OCI-LY1 (cell line): ENCODE measurements around the gene POLQ.
"Not testable (repeated sequence)": the region's sequence is repeated elsewhere in the genome, so short reads cannot be mapped to it uniquely, and the experiment has no call there.

ENCODE experiments used
- H2AFZ ChIP-seq: fragments of 200-600 bp; sonication (generic), shearing (Covaris generic); 2 replicates; pipeline ENCODE4 v1.6.0; 2014; ENCODE audit warnings: antibody characterized with exemption, mild to moderate bottlenecking, low read length
- H3F3A ChIP-seq: fragments of 200-600 bp; sonication (generic), shearing (Covaris generic); 2 replicates; pipeline ENCODE4 v1.6.0; 2014; ENCODE audit warnings: mild to moderate bottlenecking, antibody characterized with exemption, low read length, moderate library complexity; ENCODE audit not compliant: insufficient read depth
- H3K27ac ChIP-seq: fragments of 200-600 bp; sonication (generic); 2 replicates; pipeline ENCODE4 v1.5.1; 2014; ENCODE audit warnings: low read length, mixed run types, mild to moderate bottlenecking, low read depth; ENCODE audit not compliant: poor library complexity, severe bottlenecking
- H3K27me3 ChIP-seq: fragments of 200-600 bp; sonication (generic); 2 replicates; pipeline ENCODE4 v1.6.0; 2014; ENCODE audit warnings: antibody characterized with exemption, mild to moderate bottlenecking, low read length, moderate library complexity; ENCODE audit not compliant: insufficient read depth
- H3K36me3 ChIP-seq: fragments of 200-600 bp; sonication (generic); 2 replicates; pipeline ENCODE4 v1.6.1; 2014; ENCODE audit warnings: mild to moderate bottlenecking, antibody characterized with exemption, low read length, moderate library complexity, mixed read lengths; ENCODE audit not compliant: insufficient read depth
- H3K4me1 ChIP-seq: fragments of 200-600 bp; sonication (generic); 2 replicates; pipeline ENCODE4 v1.5.1; 2014; ENCODE audit warnings: mild to moderate bottlenecking, low read length, moderate library complexity; ENCODE audit not compliant: insufficient read depth, severe bottlenecking
- H3K4me2 ChIP-seq: fragments of 200-600 bp; sonication (generic), shearing (Covaris generic); 2 replicates; pipeline ENCODE4 v1.6.1; 2014; ENCODE audit warnings: low read length
- H3K4me3 ChIP-seq: fragments of 200-600 bp; sonication (generic); 2 replicates; pipeline ENCODE4 v1.5.1; 2014; ENCODE audit warnings: low read length, low read depth, mild to moderate bottlenecking, mixed read lengths; ENCODE audit not compliant: poor library complexity, severe bottlenecking
- H3K79me2 ChIP-seq: fragments of 200-600 bp; shearing (Covaris generic); 2 replicates; pipeline ENCODE4 v1.6.1; 2016; ENCODE audit warnings: mixed run types, low read length, mixed read lengths; ENCODE audit not compliant: insufficient read depth
- H3K9ac ChIP-seq: fragments of 200-600 bp; sonication (generic), shearing (Covaris generic); 2 replicates; pipeline ENCODE4 v1.6.1; 2014; ENCODE audit warnings: mild to moderate bottlenecking, low read length, mixed read lengths
- H3K9me2 ChIP-seq: fragments of 200-600 bp; sonication (generic), shearing (Covaris generic); 2 replicates; pipeline ENCODE4 v1.6.1; 2014; ENCODE audit warnings: low read depth, mild to moderate bottlenecking, low read length, mixed read lengths
- H3K9me3 ChIP-seq: fragments of 200-600 bp; shearing (Covaris generic); 2 replicates; pipeline ENCODE4 v1.6.1; 2014; ENCODE audit warnings: low read length, mixed read lengths
- H4K20me1 ChIP-seq: fragments of 200-600 bp; sonication (generic), shearing (Covaris generic); 2 replicates; pipeline ENCODE4 v1.6.0; 2016; ENCODE audit warnings: mild to moderate bottlenecking, low read length; ENCODE audit not compliant: insufficient read depth
- EZH2 ChIP-seq: fragments of 200-600 bp; sonication (generic), shearing (Covaris generic); IDR thresholded peaks from 2 replicates; pipeline ENCODE4 v1.8.0; 2017; ENCODE audit warnings: borderline replicate concordance, mixed run types, mild to moderate bottlenecking, antibody characterized with exemption, low read length, moderate library complexity, mixed read lengths
- TF ChIP-seq, protein P1 (sequence below): fragments of 200-600 bp; sonication (generic), shearing (Covaris generic); IDR thresholded peaks from 2 replicates; pipeline ENCODE4 v1.5.1; 2017; ENCODE audit warnings: mild to moderate bottlenecking, antibody characterized with exemption, low read length, moderate library complexity, mixed read lengths

Gene POLQ

DNA sequence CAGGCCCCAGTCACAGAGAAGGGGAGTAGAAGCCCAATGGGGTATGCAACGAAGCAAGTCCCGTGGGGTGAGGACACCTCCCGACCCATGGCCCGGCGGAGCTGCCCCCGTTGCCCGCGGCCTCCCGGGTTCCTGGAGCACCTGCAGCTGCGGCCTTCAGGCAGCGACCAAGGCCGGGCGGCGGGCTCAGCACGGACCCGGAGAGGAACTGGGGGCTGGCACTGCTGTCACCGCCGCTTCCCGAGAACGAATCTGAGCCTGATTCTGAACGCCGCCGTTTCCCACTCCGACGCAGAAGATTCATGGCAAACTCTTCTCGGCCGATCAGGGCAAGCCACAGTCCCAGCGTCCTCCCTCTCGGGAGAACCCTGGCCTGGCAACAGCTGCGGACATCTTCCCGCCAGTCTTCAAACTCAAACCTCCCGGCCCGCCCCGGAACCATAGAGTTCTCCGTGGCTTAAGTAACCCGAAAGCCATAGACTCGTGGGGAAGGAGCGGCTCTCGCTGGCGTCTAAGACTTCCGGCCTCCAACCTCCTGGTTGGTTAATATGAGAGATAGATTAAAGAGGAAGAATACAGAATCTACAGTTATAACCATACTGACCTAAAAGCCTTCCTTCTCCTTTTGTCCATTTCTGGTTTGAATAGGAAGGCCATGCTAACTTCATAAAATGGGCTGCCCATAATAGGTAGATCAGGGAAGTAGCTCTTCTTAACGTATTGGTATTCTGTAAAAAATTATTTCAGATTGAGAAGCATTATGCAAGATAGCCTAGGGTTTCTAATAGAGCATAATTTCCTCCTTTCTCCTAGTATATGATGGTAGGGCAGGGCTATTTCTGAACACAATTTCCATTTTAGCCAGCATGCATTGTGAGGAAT lies at the start of gene POLQ:
TSS of gene POLQ (minus strand) at position 415 of the 882 bp plus-strand sequence. CDS start at position 304, 111 bp downstream.
- no peaks in the 10 kb centered on the region for H3K9me2 ChIP-seq
- peaks cover 33% of the 10 kb centered on the region for H3K4me1 ChIP-seq
- peak within 1 kb of the TSS; percentile 95 for H3K4me2 ChIP-seq
- H2AFZ ChIP-seq, result peak within 1 kb of the TSS; percentile 82
- H3K9ac ChIP-seq, result peak within 1 kb of the TSS; percentile 83
- H3K27me3 ChIP-seq, result no peaks in the 10 kb centered on the region
- H3K79me2 ChIP-seq, result peaks cover 33% of the 10 kb centered on the region
- H3K4me3 ChIP-seq, result peak within 1 kb of the TSS; percentile 100
- no peaks in the 10 kb centered on the region for H3K9me3 ChIP-seq
- no peak for TF ChIP-seq EZH2
- TF ChIP-seq, protein P1, sequence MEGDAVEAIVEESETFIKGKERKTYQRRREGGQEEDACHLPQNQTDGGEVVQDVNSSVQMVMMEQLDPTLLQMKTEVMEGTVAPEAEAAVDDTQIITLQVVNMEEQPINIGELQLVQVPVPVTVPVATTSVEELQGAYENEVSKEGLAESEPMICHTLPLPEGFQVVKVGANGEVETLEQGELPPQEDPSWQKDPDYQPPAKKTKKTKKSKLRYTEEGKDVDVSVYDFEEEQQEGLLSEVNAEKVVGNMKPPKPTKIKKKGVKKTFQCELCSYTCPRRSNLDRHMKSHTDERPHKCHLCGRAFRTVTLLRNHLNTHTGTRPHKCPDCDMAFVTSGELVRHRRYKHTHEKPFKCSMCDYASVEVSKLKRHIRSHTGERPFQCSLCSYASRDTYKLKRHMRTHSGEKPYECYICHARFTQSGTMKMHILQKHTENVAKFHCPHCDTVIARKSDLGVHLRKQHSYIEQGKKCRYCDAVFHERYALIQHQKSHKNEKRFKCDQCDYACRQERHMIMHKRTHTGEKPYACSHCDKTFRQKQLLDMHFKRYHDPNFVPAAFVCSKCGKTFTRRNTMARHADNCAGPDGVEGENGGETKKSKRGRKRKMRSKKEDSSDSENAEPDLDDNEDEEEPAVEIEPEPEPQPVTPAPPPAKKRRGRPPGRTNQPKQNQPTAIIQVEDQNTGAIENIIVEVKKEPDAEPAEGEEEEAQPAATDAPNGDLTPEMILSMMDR, result no peak
- H4K20me1 ChIP-seq, result no peaks in the 10 kb centered on the region
- H3K36me3 ChIP-seq, result peaks cover 33% of the 10 kb centered on the region
- no peaks in the 10 kb centered on the region for H3F3A ChIP-seq
- H3K27ac ChIP-seq, result peak within 1 kb of the TSS; percentile 88

DNA sequence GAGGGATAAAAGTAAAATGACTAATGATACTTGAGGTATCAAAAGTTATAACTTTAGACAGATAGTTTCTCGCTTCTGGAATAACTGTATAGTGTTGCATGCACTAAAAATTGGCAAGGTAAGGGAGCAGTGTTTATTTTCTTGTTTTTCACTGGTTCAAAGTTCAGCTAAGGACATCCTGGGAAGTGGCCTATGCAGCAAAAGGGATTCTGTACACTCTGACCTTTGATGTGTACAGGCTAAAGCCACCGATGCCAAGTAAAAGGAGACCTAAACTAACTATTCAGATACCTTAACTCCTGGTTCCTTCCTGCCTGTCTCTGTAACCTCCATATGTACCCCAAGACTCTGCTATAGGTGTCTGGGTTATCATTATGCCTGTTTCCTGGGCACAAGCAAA lies 49.1 kb upstream of the POLQ start:
- Histone ChIP-seq H3K79me2 (no peaks in the 10 kb centered on the region), H3K9me3 (no peaks in the 10 kb centered on the region), H3K9me2 (no peaks in the 10 kb centered on the region), H4K20me1 (no peaks in the 10 kb centered on the region), H3K4me3 (no peak overlapping the region), H3K9ac (no peak overlapping the region), H3K27ac (peak overlapping the region; percentile 11), H3K4me2 (no peak overlapping the region), H2AFZ (no peak overlapping the region; the same call in 1 of the 2 replicates), H3K27me3 (no peaks in the 10 kb centered on the region), H3K36me3 (no peaks in the 10 kb centered on the region), H3K4me1 (peaks cover 23% of the 10 kb centered on the region), H3F3A (no peaks in the 10 kb centered on the region)
- TF ChIP-seq, protein P1, result no peak
- no peak for TF ChIP-seq EZH2

DNA sequence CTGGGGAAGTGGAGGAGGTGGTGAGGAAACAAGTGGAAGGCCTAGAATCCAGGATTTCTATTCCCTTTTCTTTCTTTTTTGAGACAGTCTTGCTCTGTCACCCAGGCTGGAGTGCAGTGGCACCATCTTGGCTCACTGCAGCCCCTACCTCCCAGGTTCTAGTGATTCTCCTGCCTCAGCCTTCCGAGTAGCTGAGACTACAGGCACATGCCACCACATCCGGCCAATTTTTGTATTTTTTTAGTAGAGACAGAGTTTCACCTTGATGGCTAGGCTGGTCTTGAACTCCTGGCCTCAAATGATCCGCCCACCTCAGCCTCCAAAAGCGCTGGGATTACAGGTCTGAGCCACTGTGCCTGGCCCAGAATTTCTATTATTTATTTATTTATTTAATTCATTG lies 48.0 kb upstream of the POLQ start:
- H3K36me3 ChIP-seq, H3K9me3 ChIP-seq, H4K20me1 ChIP-seq, H3F3A ChIP-seq, H3K27me3 ChIP-seq, H3K9me2 ChIP-seq, H3K79me2 ChIP-seq: not testable (repeated sequence)
- Histone ChIP-seq H2AFZ (peak overlapping the region; percentile 7; the same call in 1 of the 2 replicates), H3K4me1 (peaks cover 22% of the 10 kb centered on the region), H3K27ac (peak overlapping the region; percentile 82), H3K4me3 (peak overlapping the region; percentile 55), H3K4me2 (peak overlapping the region; percentile 78), H3K9ac (peak overlapping the region; percentile 32; the same call in 1 of the 2 replicates)
